HG02885 (cell line): Measurements from ENCODE around the gene RBFOX2.

Experiments used
- ATAC-seq: cut with Tn5 transposase; IDR thresholded peaks from one replicate; pipeline ENCODE4 v1.9.1; 2021; ENCODE audit warnings: mild to moderate bottlenecking; ENCODE audit not compliant: unreplicated experiment, poor library complexity

The RBFOX2 gene

GRCh38 chr22:35984183-35985175 is 44.1 kb downstream of the RBFOX2 start:
- no peak for ATAC-seq

GRCh38 chr22:35981900-35982299 is 46.7 kb downstream of the RBFOX2 start:
- ATAC-seq, result no peak

- ATAC-seq, result no peak
These were observed 49.7 kb downstream of the RBFOX2 start for GRCh38 chr22:35978889-35979288.

- no peak for ATAC-seq
These were observed 50.4 kb downstream of the RBFOX2 start for GRCh38 chr22:35978201-35978600.

- ATAC-seq, result no peak
These were observed 51.5 kb downstream of the RBFOX2 start for GRCh38 chr22:35977136-35977535.

- no peak for ATAC-seq
These were observed 55.2 kb downstream of the RBFOX2 start for GRCh38 chr22:35973388-35973787.

GRCh38 chr22:35972559-35972958 is 56.1 kb downstream of the RBFOX2 start:
- ATAC-seq, result no peak

GRCh38 chr22:35971456-35972119 is 57.0 kb downstream of the RBFOX2 start:
- no peak for ATAC-seq

GRCh38 chr22:35970616-35971455 is 57.8 kb downstream of the RBFOX2 start:
- ATAC-seq, result no peak

GRCh38 chr22:35967046-35967397 is 61.6 kb downstream of the RBFOX2 start:
- no peak for ATAC-seq

GRCh38 chr22:35966314-35967045 is 62.1 kb downstream of the RBFOX2 start:
- ATAC-seq, result no peak

- no peak for ATAC-seq
These were observed 65.3 kb downstream of the RBFOX2 start for GRCh38 chr22:35963237-35963810.

- ATAC-seq, result no peak
These were observed 66.9 kb downstream of the RBFOX2 start for GRCh38 chr22:35961480-35962295.

GRCh38 chr22:35960854-35961253 is 67.8 kb downstream of the RBFOX2 start:
- no peak for ATAC-seq

GRCh38 chr22:35959121-35959800 is 69.4 kb downstream of the RBFOX2 start:
- ATAC-seq, result no peak

GRCh38 chr22:35958334-35958733 is 70.3 kb downstream of the RBFOX2 start:
- no peak for ATAC-seq

- ATAC-seq, result no peak
These were observed 71.0 kb downstream of the RBFOX2 start for GRCh38 chr22:35957589-35957988.

- no peak for ATAC-seq
These were observed 71.8 kb downstream of the RBFOX2 start for GRCh38 chr22:35956850-35957249.
